HG03575 (cell line): ENCODE measurements around the gene MSRB3.

ENCODE experiments used
- ATAC-seq: cut with Tn5 transposase; IDR thresholded peaks from one replicate; pipeline ENCODE4 v1.9.1; 2021; ENCODE audit not compliant: unreplicated experiment, insufficient number of reproducible peaks, low FRiP score; ENCODE audit errors: extremely low read depth

Gene MSRB3

DNA sequence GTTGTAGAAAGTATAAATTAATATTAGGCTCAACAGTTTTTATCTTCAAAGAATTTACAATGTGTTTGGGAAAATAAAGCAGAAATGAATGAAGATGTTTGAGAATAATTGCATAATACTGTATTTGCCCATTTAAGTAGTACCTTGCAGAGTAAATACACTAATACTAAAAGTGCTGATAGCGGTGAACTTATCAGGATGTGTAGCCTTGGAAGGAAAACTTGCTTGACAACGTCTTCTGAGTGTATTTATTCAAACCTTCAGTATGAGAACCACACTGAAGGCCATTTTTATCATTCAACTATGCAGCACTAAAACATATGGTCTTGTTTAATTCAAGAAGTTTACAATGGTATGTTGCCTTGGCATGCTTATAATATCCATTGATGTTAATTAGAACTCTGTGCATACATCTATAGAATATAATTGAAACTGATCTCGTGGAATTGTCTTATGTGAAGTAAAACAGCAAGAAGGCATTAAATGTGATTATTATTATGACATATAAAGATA, 41.3 kb downstream of the MSRB3 start:
- ATAC-seq = no peak

DNA sequence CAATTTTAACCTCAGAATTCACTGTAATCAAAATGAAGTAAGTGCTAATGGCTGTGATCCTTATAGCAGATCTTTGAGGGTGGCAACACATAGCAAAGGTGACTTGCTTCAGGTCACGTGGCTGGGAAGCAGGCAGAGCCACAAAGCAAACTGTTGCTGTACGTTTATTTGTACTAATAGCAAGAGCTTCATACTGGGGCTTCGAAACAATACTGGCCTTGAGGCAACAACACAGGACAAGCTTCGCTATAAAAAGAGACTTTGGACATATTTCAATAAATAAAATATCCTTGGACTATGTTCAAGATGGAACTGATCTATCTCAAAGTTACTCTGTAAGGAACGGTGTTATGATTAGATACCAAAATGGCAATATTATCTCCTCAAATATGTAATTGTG, 44.6 kb downstream of the MSRB3 start:
- ATAC-seq = no peak

DNA sequence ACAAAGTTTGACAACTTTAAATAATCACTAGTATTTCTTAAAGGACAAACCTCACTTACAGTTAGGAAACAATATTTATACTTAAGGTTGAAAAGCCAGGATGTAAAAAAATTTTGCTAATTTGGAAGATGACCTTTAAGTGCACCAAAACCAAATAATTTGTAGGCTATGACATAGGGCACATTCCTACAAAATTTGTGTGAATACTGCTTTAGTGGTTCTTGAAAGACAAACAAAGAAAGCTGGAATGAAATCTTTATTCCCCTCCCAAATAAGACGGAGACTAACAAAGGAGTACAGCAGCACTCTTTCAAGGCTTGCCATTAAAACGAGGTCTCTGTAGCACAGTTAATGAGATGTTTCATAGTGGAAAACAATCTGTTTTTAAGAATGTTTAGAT, 45.6 kb downstream of the MSRB3 start:
- no peak for ATAC-seq

DNA sequence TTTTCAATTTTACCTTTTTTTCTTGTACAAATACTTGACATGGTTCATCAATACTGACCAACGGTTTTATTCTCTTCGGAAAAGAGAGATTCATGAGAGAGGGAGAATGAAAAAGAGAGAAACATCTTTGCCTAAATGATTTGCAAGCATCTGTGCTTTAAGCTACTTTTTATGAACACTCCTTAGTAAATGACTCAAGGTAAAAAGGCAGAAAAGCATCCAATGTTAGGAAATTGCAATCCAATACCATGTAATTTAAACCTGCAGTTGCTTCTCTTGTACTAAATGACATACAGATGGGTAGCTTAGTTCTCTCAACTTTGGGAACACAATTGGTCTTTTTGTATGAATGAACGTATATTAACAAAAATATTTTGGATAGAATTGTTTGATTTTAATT, 46.1 kb downstream of the MSRB3 start:
- ATAC-seq = no peak

DNA sequence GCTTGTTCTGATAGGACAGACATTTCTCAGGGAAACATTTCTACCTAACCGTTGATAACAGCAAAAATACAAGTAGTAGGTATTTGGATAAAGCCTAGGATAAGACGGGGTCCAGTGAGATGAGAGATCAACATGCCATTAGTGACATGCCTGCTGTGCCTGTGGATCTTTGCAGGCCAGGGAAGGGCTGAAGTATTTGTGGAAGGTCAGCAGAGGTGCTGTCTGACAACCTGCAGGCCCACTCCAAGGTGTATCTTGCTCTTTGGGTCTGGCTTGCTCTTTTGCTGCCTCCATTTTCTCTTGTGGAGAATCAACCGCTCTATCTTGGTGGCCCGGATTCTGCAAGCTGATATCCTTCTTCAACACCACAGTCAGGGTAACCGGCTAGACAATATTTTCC, 46.7 kb downstream of the MSRB3 start:
- no peak for ATAC-seq

DNA sequence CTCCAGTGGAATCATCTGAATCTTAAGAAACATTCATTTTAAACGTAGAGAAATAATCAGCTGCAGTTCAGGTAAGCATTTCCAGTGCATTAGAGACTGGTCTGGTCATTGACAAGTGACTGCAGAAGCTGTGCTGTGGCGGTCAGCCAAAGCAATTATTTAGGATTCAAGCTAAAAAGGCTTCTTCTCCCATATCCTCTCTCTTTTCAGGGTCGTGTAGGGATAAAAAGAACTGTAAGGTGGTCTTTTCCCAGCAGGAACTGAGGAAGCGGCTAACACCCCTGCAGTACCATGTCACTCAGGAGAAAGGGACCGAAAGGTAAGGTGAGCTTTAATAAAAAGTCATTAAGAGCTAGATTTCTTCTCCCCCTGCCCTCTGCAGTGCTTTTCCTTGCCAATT, 48.1 kb downstream of the MSRB3 start:
- ATAC-seq = no peak

DNA sequence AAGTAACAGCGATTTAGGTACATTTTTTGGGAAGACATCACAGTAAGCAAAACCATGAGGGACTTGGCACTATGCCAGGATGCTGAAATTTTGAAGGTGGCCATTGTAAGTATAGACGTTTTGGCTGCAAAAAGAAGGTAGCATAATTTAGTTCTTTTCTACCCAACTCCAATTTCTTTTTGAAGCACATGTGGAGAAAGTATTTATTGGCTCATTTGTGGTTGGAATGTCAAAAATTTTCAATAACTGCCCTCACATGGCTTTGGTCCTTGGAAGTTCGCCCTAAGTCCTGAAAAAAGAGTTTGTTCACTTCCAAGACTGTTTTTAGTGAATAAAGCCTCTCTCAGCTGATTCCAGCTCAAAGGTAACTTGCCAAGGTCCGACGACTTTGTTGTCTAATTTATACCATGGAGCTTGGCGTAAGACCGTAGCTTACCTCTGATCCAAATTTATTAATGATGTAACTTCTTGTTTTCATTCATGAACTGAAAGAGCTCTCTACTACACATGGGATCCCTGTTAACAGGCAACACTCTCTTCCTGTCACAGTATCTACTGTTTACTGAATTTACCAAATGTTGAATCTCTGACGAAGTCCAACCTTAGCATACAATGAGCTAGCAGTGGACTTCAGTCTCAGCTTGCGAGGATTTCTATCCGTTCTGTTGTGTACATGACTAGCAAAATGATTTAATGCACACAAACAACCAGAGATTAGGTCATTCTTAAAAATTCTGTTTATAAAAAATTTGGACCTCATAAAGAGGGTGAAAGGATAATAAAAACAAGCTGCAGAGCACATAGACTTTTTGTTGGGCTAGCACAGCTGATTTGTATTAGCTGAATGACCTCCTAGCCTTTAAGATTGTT, 49.0 kb downstream of the MSRB3 start:
- ATAC-seq = no peak

DNA sequence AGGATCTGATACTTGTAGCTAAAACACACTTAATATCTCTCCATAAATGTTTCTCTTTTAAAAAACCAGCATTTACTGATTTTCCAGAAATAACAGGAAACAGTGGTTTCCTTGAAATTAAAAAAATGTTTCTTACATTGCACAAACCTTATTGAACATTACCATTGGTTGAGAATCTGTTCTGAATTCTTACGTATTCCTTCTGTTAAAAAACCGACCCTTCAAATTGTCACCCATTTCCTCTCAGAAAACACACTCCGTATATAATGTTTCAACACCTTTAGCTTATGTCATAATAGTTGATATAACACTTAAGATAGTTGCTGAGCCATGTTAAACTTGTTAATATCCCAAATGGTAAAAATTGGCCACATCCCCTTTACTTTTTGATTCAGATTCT, 51.2 kb downstream of the MSRB3 start:
- no peak for ATAC-seq

DNA sequence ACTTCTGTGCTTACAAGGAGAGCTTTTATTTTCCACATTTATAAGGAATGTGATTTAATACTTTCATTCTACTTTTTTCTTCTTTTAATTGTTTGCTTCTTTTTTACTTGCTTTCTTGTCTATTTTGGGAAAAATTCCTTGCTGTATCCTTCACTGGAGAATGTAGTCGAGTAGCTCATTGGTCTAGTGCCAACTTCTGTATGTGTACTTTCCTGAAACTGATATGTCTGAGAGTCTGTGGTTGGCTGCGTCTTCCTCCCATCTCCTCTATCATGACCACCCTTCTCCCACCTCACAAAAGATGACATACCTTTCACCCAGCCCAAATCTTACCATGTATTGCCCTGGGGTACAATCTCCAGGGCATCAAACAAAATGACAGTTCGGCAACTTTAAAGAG, 51.8 kb downstream of the MSRB3 start:
- no peak for ATAC-seq

DNA sequence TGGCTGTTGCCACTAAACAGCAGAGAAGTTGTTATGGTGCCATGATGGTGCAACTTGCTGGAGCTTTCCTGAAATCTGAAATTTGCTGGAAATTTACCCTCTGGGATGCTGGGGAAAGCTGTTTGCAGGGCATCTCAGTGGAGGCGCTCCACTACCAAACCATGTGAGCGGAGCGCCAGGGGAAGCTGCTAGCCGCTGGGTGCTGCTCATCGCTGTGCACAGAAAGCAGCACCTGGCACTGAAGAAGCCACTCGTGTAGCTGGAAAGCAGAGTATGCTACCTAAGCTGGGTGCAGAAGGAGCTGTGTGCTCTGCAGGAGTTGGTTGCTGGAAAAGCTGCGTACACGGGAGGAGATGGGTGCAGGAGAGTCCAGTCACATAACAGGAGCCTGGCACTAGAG, 53.0 kb downstream of the MSRB3 start:
- no peak for ATAC-seq

DNA sequence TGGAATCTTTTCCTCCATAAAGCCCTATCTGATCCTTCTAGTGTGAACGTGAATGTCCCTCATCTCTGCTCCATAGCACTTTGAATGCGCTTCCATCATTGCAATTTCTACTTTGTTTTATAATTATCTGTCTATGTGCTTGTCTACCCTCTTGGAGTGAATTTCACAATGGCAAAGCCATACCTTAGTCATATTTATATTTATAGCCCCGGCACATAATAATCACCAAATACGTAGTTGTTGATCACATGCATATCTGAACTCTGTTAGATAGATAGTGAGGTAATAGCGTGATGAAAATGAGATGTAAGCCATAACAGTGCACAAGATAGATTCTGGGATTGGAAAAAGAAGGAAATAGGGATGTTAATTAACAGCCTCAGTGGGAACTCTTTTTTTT, 55.2 kb downstream of the MSRB3 start:
- no peak for ATAC-seq

DNA sequence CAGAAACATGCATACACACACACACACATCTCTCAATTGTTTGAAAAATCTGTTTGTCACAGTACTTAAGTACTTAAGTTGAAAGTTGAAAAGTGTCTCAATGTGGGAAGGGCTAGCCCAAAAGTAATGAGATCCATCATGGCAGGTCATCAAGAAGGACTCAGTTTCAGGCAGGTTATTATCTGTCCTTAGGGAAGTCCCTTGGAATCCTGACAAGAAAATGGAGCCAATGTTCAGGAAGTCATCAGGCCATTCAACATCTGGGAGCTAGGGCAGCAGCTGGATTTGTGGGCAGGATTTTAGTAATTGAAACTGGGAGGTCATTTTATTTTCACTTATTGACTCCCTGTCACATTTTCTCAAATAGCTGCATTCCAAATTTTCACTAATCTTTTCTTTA, 56.0 kb downstream of the MSRB3 start:
- no peak for ATAC-seq

DNA sequence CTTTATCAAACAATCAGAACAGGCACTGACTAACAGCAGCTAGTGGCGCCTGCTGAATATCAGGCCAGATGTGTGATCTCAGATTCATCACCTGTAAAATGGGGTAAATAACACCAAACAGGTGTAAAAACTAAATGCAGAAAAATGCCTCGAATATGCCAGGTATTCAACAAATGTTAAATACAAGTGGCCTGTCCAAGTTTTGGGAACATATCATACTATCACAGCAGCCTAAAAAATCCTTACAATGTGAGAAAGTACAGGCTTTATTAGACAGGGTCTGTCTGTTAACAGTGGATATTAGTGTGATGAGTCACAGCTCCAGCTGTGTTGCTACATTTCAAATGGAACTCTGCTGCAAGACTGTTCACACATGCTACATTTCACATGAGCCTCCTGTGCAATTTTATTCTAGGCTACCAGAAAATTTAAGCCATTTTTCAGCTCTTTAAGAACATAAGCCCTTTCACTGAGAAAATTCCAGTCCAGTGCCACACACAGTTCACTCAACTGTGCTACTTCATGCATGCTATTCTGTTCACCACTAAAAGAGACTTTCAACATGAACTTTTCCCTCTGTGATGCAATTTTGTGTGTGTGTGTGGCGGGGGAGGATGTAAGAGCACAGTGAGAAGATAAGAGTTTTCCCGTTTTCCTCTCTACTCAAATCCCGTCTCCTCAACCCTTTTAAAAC, 56.7 kb downstream of the MSRB3 start:
- no peak for ATAC-seq

DNA sequence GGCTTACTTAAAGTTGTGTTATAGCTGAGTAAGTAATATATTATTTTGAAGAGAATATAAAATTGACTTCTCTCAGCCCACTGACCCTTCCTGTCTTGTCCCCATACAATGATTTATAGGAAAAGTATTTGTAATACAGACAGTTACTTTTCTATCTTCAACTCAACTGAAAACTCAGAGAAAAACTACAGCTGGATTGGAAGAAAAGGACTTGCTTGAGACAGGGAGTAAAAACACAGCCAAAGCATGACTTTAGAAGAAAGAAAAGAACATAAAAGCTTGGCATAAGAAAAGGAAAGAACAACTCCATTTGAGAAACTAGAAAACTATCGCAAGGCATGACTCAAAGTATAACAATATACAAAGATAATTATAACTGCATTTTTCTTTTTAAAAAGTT, 57.5 kb downstream of the MSRB3 start:
- ATAC-seq = no peak

DNA sequence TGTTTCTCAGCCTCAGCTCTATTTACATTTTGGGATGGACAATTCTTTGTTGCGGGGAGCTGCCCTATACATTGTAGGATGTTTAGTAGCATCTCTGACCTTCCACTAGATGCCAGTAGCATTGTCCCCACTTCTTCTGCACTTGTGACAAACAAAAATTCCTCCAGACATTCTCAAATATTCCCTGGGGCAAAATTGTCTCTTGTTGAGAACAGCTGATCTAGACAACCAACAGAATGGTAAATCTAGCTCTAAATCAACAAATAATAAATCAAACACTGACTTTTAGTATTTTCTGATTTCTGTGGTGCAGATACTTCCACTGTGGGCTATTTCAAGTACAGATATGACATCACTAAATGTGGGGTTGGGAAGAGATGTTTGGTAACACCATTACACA, 60.7 kb downstream of the MSRB3 start:
- no peak for ATAC-seq

DNA sequence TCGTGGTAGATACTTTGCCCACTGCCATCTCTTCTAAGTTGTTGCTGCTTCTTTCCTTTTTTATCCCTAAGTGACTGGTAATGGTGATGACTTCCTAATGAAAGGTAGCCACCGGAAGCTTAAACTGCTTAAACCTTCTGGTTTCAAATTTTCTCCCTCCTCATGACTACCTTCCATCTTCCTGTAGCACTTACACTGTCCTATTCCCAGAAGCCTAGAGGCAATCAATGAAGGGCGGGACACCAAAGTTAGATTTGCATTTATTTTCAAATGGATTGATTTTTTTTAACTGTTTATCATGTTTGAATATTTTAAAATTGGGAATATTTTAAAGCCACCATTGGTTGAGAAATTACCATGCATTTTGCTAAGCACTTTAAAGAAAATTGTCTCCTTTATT, 64.7 kb downstream of the MSRB3 start:
- no peak for ATAC-seq

DNA sequence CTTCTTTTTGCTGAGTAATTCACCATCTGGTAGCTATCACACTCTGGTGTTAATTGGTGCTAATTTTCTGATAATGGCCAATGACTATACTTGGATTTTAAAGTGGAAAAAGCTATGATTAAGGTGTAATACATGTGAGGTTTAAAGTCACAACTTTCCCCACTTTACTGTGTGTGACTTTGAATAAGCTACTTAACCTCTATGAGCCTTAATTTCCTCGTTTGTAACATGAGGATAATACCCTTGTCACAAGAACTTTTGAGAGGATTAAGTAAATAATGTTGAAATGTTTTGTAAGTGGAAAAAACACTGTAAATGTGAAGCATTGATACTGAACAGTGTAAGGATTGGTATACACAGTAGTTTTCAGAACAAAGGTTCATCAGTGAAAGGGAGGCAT, 65.3 kb downstream of the MSRB3 start:
- no peak for ATAC-seq

DNA sequence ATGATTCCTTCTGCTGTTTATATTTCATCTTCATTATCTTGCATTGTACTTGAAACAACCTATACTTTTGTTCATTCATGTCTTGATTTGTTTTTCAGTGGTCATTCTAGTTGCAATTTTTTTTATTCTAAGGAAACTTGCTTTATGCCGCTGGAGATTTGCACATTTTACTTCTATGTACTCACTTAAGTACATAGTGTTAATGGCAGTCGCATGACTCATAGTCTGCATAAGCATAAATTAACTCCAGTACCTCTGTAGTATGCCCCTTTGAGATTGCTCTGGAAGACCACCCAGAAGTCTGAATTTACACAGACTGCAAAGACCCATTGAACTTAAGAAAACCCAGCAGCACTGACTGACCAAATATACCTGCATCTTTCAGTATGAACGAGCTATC, 77.0 kb downstream of the MSRB3 start:
- ATAC-seq = no peak

DNA sequence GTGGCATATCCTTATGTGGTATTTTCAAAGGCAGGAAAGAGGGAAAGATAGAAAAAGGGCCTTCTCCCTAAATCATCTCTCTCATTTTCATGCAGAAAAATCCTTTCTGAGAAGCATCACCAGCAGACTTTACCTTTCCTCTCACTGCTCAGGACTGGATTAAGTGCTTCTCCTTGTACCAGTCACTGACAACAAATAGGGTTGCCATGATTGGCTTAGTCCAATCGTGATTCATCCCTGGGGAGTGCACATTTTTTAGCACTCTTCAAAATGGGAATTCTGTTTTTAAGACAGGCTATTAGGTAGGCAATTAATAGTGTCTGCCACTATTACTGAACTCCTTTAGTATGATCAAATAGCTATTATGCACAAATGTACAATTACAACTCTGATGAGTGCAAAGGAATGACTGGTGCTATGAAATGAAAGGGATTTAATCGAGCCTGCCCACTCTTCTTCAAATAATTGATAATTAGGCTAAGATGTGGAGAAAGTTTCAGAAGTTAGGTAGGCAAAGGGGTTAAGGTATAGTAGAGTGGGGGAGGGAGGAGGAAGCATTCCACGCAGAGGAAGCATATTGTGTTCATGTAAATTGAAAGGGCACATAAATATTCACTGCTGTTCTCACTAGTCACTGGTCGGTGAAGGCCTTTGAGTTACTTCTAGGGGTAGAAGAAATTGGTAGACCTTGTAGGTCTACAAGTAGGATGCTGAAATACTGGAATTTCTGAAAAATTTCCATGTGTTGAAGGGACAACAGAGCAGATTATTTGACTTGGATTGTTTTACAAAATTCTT, 84.0 kb downstream of the MSRB3 start:
- ATAC-seq = no peak

DNA sequence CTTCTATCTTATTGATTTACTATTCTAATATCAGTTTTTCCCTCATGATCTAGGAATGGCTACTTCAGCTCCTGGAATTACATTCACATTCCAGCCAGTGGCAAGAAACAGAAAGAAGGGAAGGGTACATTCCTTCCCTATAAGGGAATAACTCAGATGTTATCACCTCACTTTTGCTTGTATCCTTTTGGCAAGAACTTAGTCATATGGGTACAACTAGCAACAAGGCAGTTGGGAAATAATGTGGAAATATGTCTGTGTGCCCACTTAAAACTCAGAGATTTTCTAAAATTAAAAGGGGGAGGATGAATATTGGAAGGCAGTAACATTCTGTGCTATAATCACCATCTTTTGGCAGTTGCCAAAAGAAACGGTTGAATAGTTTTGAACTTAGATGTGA, 85.6 kb downstream of the MSRB3 start:
- no peak for ATAC-seq
